CD14-positive monocyte (primary cell): Measurements from ENCODE around the gene SEC14L2. TPM values are rescaled to one million over a fixed set of nuclear protein-coding genes. Genes with fewer than 3 reads are reported as not detected.

Source experiments
- DNase-seq, 3 donors: peaks; one replicate each; pipeline ENCODE4 v3.0.0-alpha.2; 2011 to 2022
- H2AFZ ChIP-seq: 2 replicates; pipeline ENCODE4 v1.6.0; 2012; ENCODE audit warnings: mild to moderate bottlenecking, low read depth, low read length, inconsistent platforms; ENCODE audit not compliant: insufficient read depth, poor library complexity, severe bottlenecking
- H3K27ac ChIP-seq, 2 donors: 1 replicate in 1 of 2; 2 replicates in 1 of 2; pipeline ENCODE4 v1.5.1; 2012 to 2013; ENCODE audit warnings: low read length in 2 of 2, control low read depth in 1 of 2, inconsistent platforms in 1 of 2, low read depth in 1 of 2, mild to moderate bottlenecking in 1 of 2
- H3K27me3 ChIP-seq, 2 donors: one replicate each; pipeline versions ENCODE4 v1.6.0 to v1.6.1; 2011 to 2013; ENCODE audit warnings: low read length in 2 of 2; ENCODE audit not compliant: control insufficient read depth in 2 of 2, insufficient read depth in 2 of 2
- H3K36me3 ChIP-seq, 2 donors: replicated peaks in 1 of 2; 1 replicate in 1 of 2; 2 replicates in 1 of 2; pipeline versions ENCODE4 v1.5.1 to v1.6.1; 2012 to 2013; ENCODE audit warnings: low read length in 2 of 2, control low read depth in 1 of 2, inconsistent platforms in 1 of 2, mild to moderate bottlenecking in 1 of 2; ENCODE audit not compliant: insufficient read depth in 2 of 2, control insufficient read depth in 1 of 2
- H3K4me1 ChIP-seq, 2 donors: 1 replicate in 1 of 2; 2 replicates in 1 of 2; pipeline versions ENCODE4 v1.5.1 to v1.6.1; 2012 to 2013; ENCODE audit warnings: low read length in 2 of 2, control low read depth in 1 of 2, inconsistent platforms in 1 of 2, mild to moderate bottlenecking in 1 of 2, moderate library complexity in 1 of 2; ENCODE audit not compliant: insufficient read depth in 2 of 2, control insufficient read depth in 1 of 2
- H3K4me2 ChIP-seq: replicated peaks from 2 replicates; pipeline ENCODE3; 2012; ENCODE audit warnings: low read length, moderate library complexity, mild to moderate bottlenecking; ENCODE audit not compliant: poor library complexity, severe bottlenecking; ENCODE audit errors: extremely low read depth
- H3K4me3 ChIP-seq, 3 experiments: fragments of 200-600 bp in 1 of 3; sonication (generic) in 1 of 3; replicated peaks in 1 of 3; 1 replicate in 2 of 3; 2 replicates in 1 of 3; pipeline ENCODE4 v1.5.1; 2011 to 2013; ENCODE audit warnings: low read length in 3 of 3, mild to moderate bottlenecking in 3 of 3, control low read depth in 2 of 3, low read depth in 2 of 3, inconsistent platforms in 1 of 3, moderate library complexity in 1 of 3
- H3K79me2 ChIP-seq: 2 replicates; pipeline ENCODE4 v1.6.0; 2012; ENCODE audit warnings: mild to moderate bottlenecking, control low read depth, inconsistent platforms, low read length, moderate library complexity; ENCODE audit not compliant: insufficient read depth
- H3K9ac ChIP-seq: 2 replicates; pipeline ENCODE4 v1.6.0; 2017; ENCODE audit warnings: low read length, mild to moderate bottlenecking; ENCODE audit not compliant: insufficient read depth, poor library complexity, severe bottlenecking
- H3K9me3 ChIP-seq, 2 donors: replicated peaks in 1 of 2; 1 replicate in 1 of 2; 2 replicates in 1 of 2; pipeline versions ENCODE4 v1.5.1 to v1.6.1; 2012 to 2013; ENCODE audit warnings: low read length in 2 of 2, control low read depth in 1 of 2; ENCODE audit not compliant: control insufficient read depth in 1 of 2, insufficient read depth in 1 of 2
- H4K20me1 ChIP-seq: 2 replicates; pipeline ENCODE4 v1.6.0; 2012; ENCODE audit warnings: mild to moderate bottlenecking, low read length, control low read depth, moderate library complexity; ENCODE audit not compliant: insufficient read depth
- H3K27ac Mint-ChIP-seq, 7 donors: one replicate each; pipeline ENCODE4 v1.8.0; 2020; ENCODE audit warnings: mild to moderate bottlenecking in 7 of 7, mixed read lengths in 7 of 7, moderate library complexity in 6 of 7, inconsistent platforms in 2 of 7
- H3K27me3 Mint-ChIP-seq, 3 donors: one replicate each; pipeline ENCODE4 v1.8.0; 2021 to 2022; ENCODE audit warnings: low read depth in 3 of 3, mild to moderate bottlenecking in 3 of 3, mixed read lengths in 3 of 3, moderate library complexity in 3 of 3, inconsistent platforms in 1 of 3
- H3K36me3 Mint-ChIP-seq, 2 donors: one replicate each; pipeline ENCODE4 v1.8.0; 2020; ENCODE audit warnings: mixed read lengths in 2 of 2, inconsistent platforms in 1 of 2, mild to moderate bottlenecking in 1 of 2
- H3K4me1 Mint-ChIP-seq: one replicate; pipeline ENCODE4 v1.8.0; 2020; ENCODE audit warnings: mild to moderate bottlenecking, mixed read lengths
- H3K4me3 Mint-ChIP-seq, 2 donors: one replicate each; pipeline ENCODE4 v1.8.0; 2020; ENCODE audit warnings: mild to moderate bottlenecking in 2 of 2, mixed read lengths in 2 of 2, moderate library complexity in 1 of 2
- H3K9me3 Mint-ChIP-seq, 7 donors: one replicate each; pipeline ENCODE4 v1.8.0; 2020 to 2022; ENCODE audit warnings: mixed read lengths in 7 of 7, mild to moderate bottlenecking in 6 of 7, moderate library complexity in 6 of 7, inconsistent platforms in 2 of 7
- WGBS: methylation state at CpG from one replicate; pipeline ENCODE4 v1.1.5; 2013; ENCODE audit warnings: missing lambda C conversion rate; ENCODE audit not compliant: insufficient coverage; 5-methylcytosine and 5-hydroxymethylcytosine counted together
- intact Hi-C, 2 donors: fragments of 100-400 bp; cut with micrococcal nuclease; formaldehyde crosslinking; loops; one replicate each; pipeline versions ENCODE4 v1.15.0 to v1.15.1; 2023
- polyA plus RNA-seq, 3 donors: library from polyadenylated mRNA; depleted of rRNA in 1 of 3; unstranded in 2 of 3; stranded (reverse) in 1 of 3; fragments of 300-500 nt in 2 of 3; fragments of >200 nt in 1 of 3; fragmentation: Illumina TruSeq in 2 of 3; gene quantifications; 1 replicate in 2 of 3; 2 replicates in 1 of 3; pipeline ENCODE4 v1.2.3, GENCODE V29; 2012 to 2021
- TF ChIP-seq, protein P1 (sequence below): fragments of 200-600 bp; IDR thresholded peaks from one replicate; pipeline ENCODE4 v1.8.0; 2022; ENCODE audit warnings: antibody characterized with exemption, mild to moderate bottlenecking

SEC14L2 gene
- polyA plus RNA-seq, 3 donors = 0.03 TPM; not detected in 1

DNA sequence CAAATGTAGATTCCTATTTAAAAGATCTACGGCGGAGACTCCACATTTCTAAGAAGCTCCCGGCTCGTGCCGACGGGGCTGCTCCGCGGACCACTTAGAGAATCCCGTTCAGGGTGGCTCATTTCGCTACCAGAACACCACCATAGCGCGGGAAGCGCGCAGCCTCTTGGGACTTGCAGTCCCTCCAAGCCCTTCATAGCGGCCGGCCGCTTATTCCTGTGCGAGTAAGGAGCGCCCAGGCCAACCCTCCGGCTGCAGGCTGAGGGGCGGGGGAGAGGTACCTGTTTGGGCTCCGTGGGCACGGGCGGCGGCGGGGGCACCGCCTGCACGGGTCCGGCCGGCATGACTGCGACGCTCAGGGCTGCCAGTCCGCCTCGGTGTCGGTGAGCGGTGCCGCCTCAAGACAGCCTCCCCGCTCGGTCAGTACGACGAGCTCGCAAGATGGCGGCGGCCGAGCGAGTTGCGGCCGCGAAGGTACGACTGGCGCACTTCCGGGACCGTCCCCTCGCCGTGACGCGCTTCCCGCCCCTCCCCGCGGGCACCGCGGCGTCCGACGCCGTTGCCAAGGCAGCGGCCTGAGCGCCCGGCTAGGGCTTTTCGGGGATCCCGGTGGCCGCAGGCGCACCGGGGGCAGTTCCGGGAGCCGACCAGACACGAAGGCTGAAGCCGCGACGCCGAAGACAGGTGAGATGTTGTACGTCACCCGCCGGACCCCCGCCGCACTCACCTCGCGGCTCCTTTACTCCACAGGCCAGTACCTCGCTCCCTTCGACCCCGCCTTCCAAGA lies 40.2 kb upstream of the SEC14L2 start, which contains the start of the genes CCDC157 and SF3A1:
Gene CCDC157 (plus strand): TSS at position 559 of the 787 bp plus-strand sequence. CDS start 8,994 bp downstream, outside the sequence.
Gene SF3A1 (minus strand): TSS at position 446 of the 787 bp plus-strand sequence. CDS start 102 bp downstream, at position 344.
- Histone ChIP-seq H3K4me2 (peak within 1 kb of the TSS; percentile 94), H3K9ac (peak within 1 kb of the TSS; percentile 95), H2AFZ (peak within 1 kb of the TSS; percentile 91), H4K20me1 (peaks cover 45% of the 10 kb centered on the region), H3K27me3 (peaks cover 0 to 3% of the 10 kb centered on the region in 2 donors), H3K4me3 (peak within 1 kb of the TSS; percentile 71 to 94 (median 87)), H3K9me3 (no peaks in the 10 kb centered on the region), H3K79me2 (peaks cover 48% of the 10 kb centered on the region), H3K36me3 (peaks cover 19 to 24% of the 10 kb centered on the region in 2 donors), H3K4me1 (peaks cover 25 to 28% of the 10 kb centered on the region in 2 donors), H3K27ac (peak within 1 kb of the TSS; percentile 77 to 95)
- intact Hi-C loops = loop anchor here in 1 of 2 donors (2.0 to 10.0 kb wide), 2 partner anchors 30 to 52 kb away; partner anchors contain the start of gene RNF215
- Mint-ChIP-seq H3K4me1 (peaks cover 31% of the 10 kb centered on the region), H3K27ac (peak within 1 kb of the TSS; percentile 86 to 93 (median 90)), H3K4me3 (peak within 1 kb of the TSS; percentile 93 to 94), H3K9me3 (no peaks in the 10 kb centered on the region), H3K27me3 (peaks cover 0 to 18% (median 14%) of the 10 kb centered on the region in 3 donors), H3K36me3 (peaks cover 25 to 29% of the 10 kb centered on the region in 2 donors)
- TF ChIP-seq, protein P1, sequence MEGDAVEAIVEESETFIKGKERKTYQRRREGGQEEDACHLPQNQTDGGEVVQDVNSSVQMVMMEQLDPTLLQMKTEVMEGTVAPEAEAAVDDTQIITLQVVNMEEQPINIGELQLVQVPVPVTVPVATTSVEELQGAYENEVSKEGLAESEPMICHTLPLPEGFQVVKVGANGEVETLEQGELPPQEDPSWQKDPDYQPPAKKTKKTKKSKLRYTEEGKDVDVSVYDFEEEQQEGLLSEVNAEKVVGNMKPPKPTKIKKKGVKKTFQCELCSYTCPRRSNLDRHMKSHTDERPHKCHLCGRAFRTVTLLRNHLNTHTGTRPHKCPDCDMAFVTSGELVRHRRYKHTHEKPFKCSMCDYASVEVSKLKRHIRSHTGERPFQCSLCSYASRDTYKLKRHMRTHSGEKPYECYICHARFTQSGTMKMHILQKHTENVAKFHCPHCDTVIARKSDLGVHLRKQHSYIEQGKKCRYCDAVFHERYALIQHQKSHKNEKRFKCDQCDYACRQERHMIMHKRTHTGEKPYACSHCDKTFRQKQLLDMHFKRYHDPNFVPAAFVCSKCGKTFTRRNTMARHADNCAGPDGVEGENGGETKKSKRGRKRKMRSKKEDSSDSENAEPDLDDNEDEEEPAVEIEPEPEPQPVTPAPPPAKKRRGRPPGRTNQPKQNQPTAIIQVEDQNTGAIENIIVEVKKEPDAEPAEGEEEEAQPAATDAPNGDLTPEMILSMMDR = no peak
- under 1% methylated on average over 91 of the region's 91 CpGs for WGBS
- DNase-seq = peak; percentile 87 to 89 (median 88)

DNA sequence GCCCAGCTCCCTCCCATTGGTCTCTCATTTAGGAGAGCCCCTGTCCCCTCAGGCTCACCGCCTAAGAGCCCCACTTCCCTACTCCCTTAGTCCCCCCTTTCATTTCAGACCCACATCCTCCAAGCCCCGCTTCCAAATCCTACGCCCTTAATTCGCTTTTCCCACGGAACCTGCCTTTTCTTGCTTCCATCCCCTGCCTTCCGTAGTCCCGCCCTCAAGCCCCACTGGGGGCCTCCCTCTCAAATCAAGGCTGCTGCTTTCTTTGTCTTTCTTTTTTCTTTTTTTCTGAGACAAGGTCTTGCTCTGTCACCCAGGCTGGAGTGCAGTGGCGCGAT lies 39.6 kb upstream of the SEC14L2 start:
- H3K4me1 Mint-ChIP-seq = peaks cover 31% of the 10 kb centered on the region
- peaks cover 25 to 28% of the 10 kb centered on the region in 2 donors for H3K4me1 ChIP-seq

More for the DNA sequence above, 39.6 kb upstream of the SEC14L2 start:
- peak overlapping the region; percentile 71 to 94 (median 87) for H3K4me3 ChIP-seq
- no peak overlapping the region for H3K9ac ChIP-seq
- Mint-ChIP-seq H3K27me3 (peaks cover 0 to 20% (median 14%) of the 10 kb centered on the region in 3 donors), H3K27ac (peak overlapping the region; percentile 15 to 93 (median 89)), H3K4me3 (peak overlapping the region; percentile 93 to 94), H3K9me3 (no peaks in the 10 kb centered on the region), H3K36me3 (peaks cover 20 to 24% of the 10 kb centered on the region in 2 donors)
- WGBS = 4% methylated on average over 9 of the region's 9 CpGs
- peak overlapping the region in 1 of 2 donors; percentile 95 for H3K27ac ChIP-seq
- H2AFZ ChIP-seq = peak overlapping the region; percentile 91
- peak overlapping the region; percentile 94 for H3K4me2 ChIP-seq
- peaks cover 39% of the 10 kb centered on the region for H4K20me1 ChIP-seq
- TF ChIP-seq, protein P1 = no peak
- H3K27me3 ChIP-seq = peaks cover 0 to 3% of the 10 kb centered on the region in 2 donors
- H3K79me2 ChIP-seq = peaks cover 43% of the 10 kb centered on the region
- intact Hi-C loops = loop anchor here in 1 of 2 donors (2.0 to 10.0 kb wide), 2 partner anchors 30 to 52 kb away; partner anchors contain the start of gene RNF215
- H3K36me3 ChIP-seq = peaks cover 13 to 18% of the 10 kb centered on the region in 2 donors
- no peaks in the 10 kb centered on the region for H3K9me3 ChIP-seq
- DNase-seq = no peak
